GM18526 (cell line): ENCODE results near the gene FAM53B.

Source experiments
- POLR2A ChIP-seq: IDR thresholded peaks from 3 replicates; pipeline ENCODE4 v1.6.1; 2011; ENCODE audit not compliant: insufficient read length; ENCODE audit errors: extremely low read depth

The FAM53B gene

GRCh38 chr10:124626759-124627380 is 117.3 kb downstream of the FAM53B start:
- no peak for TF ChIP-seq POLR2A

- no peak for TF ChIP-seq POLR2A
Observed at GRCh38 chr10:124625831-124626238, 118.3 kb downstream of the FAM53B start.

- TF ChIP-seq POLR2A: no peak
Observed at GRCh38 chr10:124624895-124625294, 119.3 kb downstream of the FAM53B start.

GRCh38 chr10:124624466-124624865 is 119.7 kb downstream of the FAM53B start:
- no peak for TF ChIP-seq POLR2A

- TF ChIP-seq POLR2A: no peak
Observed at GRCh38 chr10:124624006-124624405, 120.2 kb downstream of the FAM53B start.

GRCh38 chr10:124622866-124623536 is 121.2 kb downstream of the FAM53B start:
- no peak for TF ChIP-seq POLR2A

GRCh38 chr10:124622158-124622557 is 122.0 kb downstream of the FAM53B start:
- no peak for TF ChIP-seq POLR2A

GRCh38 chr10:124621637-124622036 is 122.5 kb downstream of the FAM53B start:
- TF ChIP-seq POLR2A: no peak

GRCh38 chr10:124619802-124620490 is 124.2 kb downstream of the FAM53B start:
- no peak for TF ChIP-seq POLR2A

- no peak for TF ChIP-seq POLR2A
Observed at GRCh38 chr10:124619195-124619594, 125.0 kb downstream of the FAM53B start.

GRCh38 chr10:124618470-124619073 is 125.6 kb downstream of the FAM53B start:
- TF ChIP-seq POLR2A: no peak

- no peak for TF ChIP-seq POLR2A
Observed at GRCh38 chr10:124616836-124617130, 127.4 kb downstream of the FAM53B start.

GRCh38 chr10:124616040-124616835 is 127.9 kb downstream of the FAM53B start:
- no peak for TF ChIP-seq POLR2A

GRCh38 chr10:124615259-124615658 is 128.9 kb downstream of the FAM53B start:
- no peak for TF ChIP-seq POLR2A

- TF ChIP-seq POLR2A: no peak
Observed at GRCh38 chr10:124614003-124614659, 130.0 kb downstream of the FAM53B start.
